HUES6 (cell line): ENCODE data around the gene CCNT2.

Experiments
- H3K27ac ChIP-seq: 2 replicates; pipeline ENCODE4 v1.7.0; 2013; ENCODE audit warnings: low read depth, mild to moderate bottlenecking, low read length, inconsistent platforms
- H3K27me3 ChIP-seq: 2 replicates; pipeline ENCODE4 v1.6.1; 2013; ENCODE audit warnings: low read length; ENCODE audit not compliant: control insufficient read depth, insufficient read depth
- H3K36me3 ChIP-seq: 2 replicates; pipeline ENCODE4 v1.6.1; 2013; ENCODE audit warnings: low read length; ENCODE audit not compliant: control insufficient read depth, insufficient read depth
- H3K4me1 ChIP-seq: 2 replicates; pipeline ENCODE4 v1.6.1; 2013; ENCODE audit warnings: low read length; ENCODE audit not compliant: control insufficient read depth, insufficient read depth
- H3K4me3 ChIP-seq: 2 replicates; pipeline ENCODE4 v1.5.1; 2013; ENCODE audit warnings: low read depth, low read length
- H3K9ac ChIP-seq: one replicate; pipeline ENCODE4 v1.6.1; 2013; ENCODE audit warnings: mild to moderate bottlenecking, low read length
- H3K9me3 ChIP-seq: 2 replicates; pipeline ENCODE4 v1.6.1; 2013; ENCODE audit warnings: low read depth, low read length; ENCODE audit not compliant: control insufficient read depth, insufficient read depth

The CCNT2 gene

GRCh38 chr2:134919341-134920210, 954 bp downstream of the CCNT2 start:
- Histone ChIP-seq H3K36me3 (peaks cover 13% of the 10 kb centered on the region), H3K27ac (peak overlapping the region; percentile 99), H3K9ac (peak overlapping the region; percentile 100), H3K27me3 (no peaks in the 10 kb centered on the region), H3K9me3 (no peaks in the 10 kb centered on the region), H3K4me1 (peaks cover 5% of the 10 kb centered on the region; the same call in 1 of the 2 replicates), H3K4me3 (peak overlapping the region; percentile 99)

DNA sequence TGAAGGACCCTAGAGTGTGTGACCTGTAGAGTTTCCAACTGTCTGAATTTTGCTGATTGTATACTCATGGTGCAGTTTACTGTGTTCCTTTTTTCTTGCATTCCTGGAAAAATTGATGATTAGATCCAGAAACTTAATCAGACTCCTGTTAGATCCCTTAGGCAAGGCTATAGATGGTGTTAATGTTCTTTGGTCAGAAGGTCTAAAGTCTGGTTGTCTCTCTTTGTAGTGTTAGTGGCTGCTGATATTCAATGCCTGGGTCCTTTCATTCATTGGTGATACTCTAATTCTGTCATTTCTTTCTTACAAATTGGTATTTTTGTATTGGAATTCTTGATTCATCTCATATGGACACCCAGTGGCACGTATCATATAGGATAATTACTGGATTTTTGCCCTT, 6.3 kb downstream of the CCNT2 start:
- H3K9ac ChIP-seq = no peak overlapping the region
- peaks cover 17% of the 10 kb centered on the region for H3K36me3 ChIP-seq
- H3K27me3 ChIP-seq = no peaks in the 10 kb centered on the region
- H3K27ac ChIP-seq = no peak overlapping the region
- H3K4me3 ChIP-seq = no peak overlapping the region
- H3K4me1 ChIP-seq = peaks cover 11% of the 10 kb centered on the region
- H3K9me3 ChIP-seq = no peaks in the 10 kb centered on the region

DNA sequence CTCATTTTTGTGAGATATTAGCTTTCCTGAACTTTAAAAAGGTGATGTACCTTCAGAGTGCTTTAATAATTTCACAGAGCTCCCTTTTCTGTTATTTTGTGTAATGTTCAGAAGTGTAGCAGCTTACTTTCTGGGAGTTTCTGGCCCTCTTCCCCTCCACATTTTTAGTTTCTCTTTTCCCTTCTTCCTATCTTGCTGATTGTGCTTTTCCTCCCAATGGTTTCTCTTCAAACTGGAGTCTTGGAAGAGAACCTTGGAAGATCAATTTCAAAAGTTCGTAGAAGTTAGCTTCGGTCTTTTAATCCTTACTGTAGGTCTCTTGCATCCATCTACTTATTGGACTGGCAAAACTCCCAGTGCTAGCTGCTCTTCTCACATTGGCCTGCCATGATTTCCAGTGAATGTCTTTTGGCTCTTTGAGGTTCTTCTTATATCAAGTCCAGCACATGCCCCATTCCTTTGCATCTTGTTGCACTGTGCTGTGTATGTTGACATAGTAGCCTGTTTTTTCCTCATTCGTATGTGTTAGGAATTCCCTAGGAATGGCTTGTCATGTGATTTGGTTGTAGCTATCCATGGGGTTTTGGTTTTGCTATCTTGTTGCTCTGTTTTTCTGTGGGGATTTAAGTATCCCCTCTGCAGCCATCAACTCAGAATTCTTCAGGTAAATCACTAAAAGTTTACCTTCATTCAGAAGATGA, 7.8 kb downstream of the CCNT2 start:
- no peaks in the 10 kb centered on the region for H3K27me3 ChIP-seq
- peaks cover 11% of the 10 kb centered on the region for H3K4me1 ChIP-seq
- H3K4me3 ChIP-seq = no peak overlapping the region
- no peak overlapping the region for H3K9ac ChIP-seq
- 0 out of 2 replicates have a peak overlapping the region, but pooled peaks have one; percentile 1 for H3K27ac ChIP-seq
- H3K9me3 ChIP-seq = no peaks in the 10 kb centered on the region
- H3K36me3 ChIP-seq = peaks cover 15% of the 10 kb centered on the region

- no peak overlapping the region for H3K4me3 ChIP-seq
- H3K9ac ChIP-seq = no peak overlapping the region
- no peaks in the 10 kb centered on the region for H3K9me3 ChIP-seq
- H3K27me3 ChIP-seq = no peaks in the 10 kb centered on the region
- peaks cover 15% of the 10 kb centered on the region for H3K36me3 ChIP-seq
- peaks cover 11% of the 10 kb centered on the region for H3K4me1 ChIP-seq
- no peak overlapping the region for H3K27ac ChIP-seq
Measured at GRCh38 chr2:134927195-134927594, 8.6 kb downstream of the CCNT2 start.

DNA sequence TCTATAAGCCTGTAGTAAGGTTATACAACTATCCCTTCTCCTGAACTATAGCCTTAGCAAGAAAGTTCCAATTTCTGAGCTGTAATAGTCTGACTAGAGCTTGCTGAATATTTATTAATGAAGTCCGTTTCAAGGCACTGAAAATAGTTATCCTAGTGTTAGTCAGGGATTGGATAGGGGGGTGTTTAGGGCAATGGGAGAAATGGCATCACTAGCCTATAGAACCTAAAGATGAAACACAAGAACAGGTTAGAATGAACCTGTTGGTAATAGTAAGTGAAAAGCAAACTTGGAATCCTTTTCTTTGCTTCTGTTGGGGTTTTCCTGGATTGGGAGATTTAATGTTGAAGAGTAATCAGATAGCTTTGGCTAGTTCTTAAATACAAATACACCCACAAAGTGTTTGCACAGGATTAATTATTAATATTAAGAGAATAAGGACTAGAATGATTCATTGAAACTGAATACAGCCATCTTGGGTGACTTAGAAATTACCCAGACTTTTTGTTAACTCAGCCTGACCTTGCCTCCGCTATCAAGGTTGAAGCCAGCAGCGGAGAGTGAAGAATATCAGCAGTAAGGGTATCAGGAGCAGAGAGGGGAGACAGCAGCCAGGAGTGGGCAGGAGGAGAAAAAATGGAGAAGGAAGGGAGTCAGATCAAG, 14.4 kb downstream of the CCNT2 start:
- H3K9me3 ChIP-seq = no peaks in the 10 kb centered on the region
- no peak overlapping the region for H3K9ac ChIP-seq
- no peaks in the 10 kb centered on the region for H3K27me3 ChIP-seq
- peaks cover 19% of the 10 kb centered on the region for H3K36me3 ChIP-seq
- no peak overlapping the region for H3K27ac ChIP-seq
- no peaks in the 10 kb centered on the region for H3K4me1 ChIP-seq
- no peak overlapping the region for H3K4me3 ChIP-seq

- H3K9ac ChIP-seq = no peak overlapping the region
- no peaks in the 10 kb centered on the region for H3K9me3 ChIP-seq
- no peaks in the 10 kb centered on the region for H3K4me1 ChIP-seq
- H3K36me3 ChIP-seq = peaks cover 26% of the 10 kb centered on the region
- H3K27me3 ChIP-seq = no peaks in the 10 kb centered on the region
- H3K27ac ChIP-seq = no peak overlapping the region
- no peak overlapping the region for H3K4me3 ChIP-seq
Measured at GRCh38 chr2:134933732-134934131, 15.1 kb downstream of the CCNT2 start.

- no peaks in the 10 kb centered on the region for H3K27me3 ChIP-seq
- no peak overlapping the region for H3K4me3 ChIP-seq
- H3K36me3 ChIP-seq = peaks cover 30% of the 10 kb centered on the region
- no peaks in the 10 kb centered on the region for H3K9me3 ChIP-seq
- no peaks in the 10 kb centered on the region for H3K4me1 ChIP-seq
- H3K27ac ChIP-seq = no peak overlapping the region
- no peak overlapping the region for H3K9ac ChIP-seq
Measured at GRCh38 chr2:134934150-134934549, 15.5 kb downstream of the CCNT2 start.

GRCh38 chr2:134934641-134935040, 16.0 kb downstream of the CCNT2 start:
- Histone ChIP-seq H3K4me3 (no peak overlapping the region), H3K9me3 (no peaks in the 10 kb centered on the region), H3K36me3 (peaks cover 34% of the 10 kb centered on the region), H3K27me3 (no peaks in the 10 kb centered on the region), H3K4me1 (no peaks in the 10 kb centered on the region), H3K27ac (no peak overlapping the region), H3K9ac (no peak overlapping the region)

- no peaks in the 10 kb centered on the region for H3K9me3 ChIP-seq
- no peak overlapping the region for H3K4me3 ChIP-seq
- H3K36me3 ChIP-seq = peaks cover 52% of the 10 kb centered on the region
- no peaks in the 10 kb centered on the region for H3K27me3 ChIP-seq
- H3K27ac ChIP-seq = no peak overlapping the region
- H3K4me1 ChIP-seq = no peaks in the 10 kb centered on the region
- no peak overlapping the region for H3K9ac ChIP-seq
Measured at GRCh38 chr2:134936691-134937090, 18.1 kb downstream of the CCNT2 start.

- no peak overlapping the region for H3K4me3 ChIP-seq
Measured at GRCh38 chr2:134943540-134943939, 24.9 kb downstream of the CCNT2 start.

GRCh38 chr2:134944975-134945374, 26.4 kb downstream of the CCNT2 start:
- peaks cover 71% of the 10 kb centered on the region for H3K36me3 ChIP-seq
- H3K27me3 ChIP-seq = no peaks in the 10 kb centered on the region
- H3K4me3 ChIP-seq = no peak overlapping the region
- H3K27ac ChIP-seq = 0 out of 2 replicates have a peak overlapping the region, but pooled peaks have one; percentile 26
- H3K9ac ChIP-seq = no peak overlapping the region
- H3K9me3 ChIP-seq = no peaks in the 10 kb centered on the region
- peaks cover 6% of the 10 kb centered on the region; the same call in 1 of the 2 replicates for H3K4me1 ChIP-seq

More at GRCh38 chr2:134943540-134943939, 24.9 kb downstream of the CCNT2 start:
- Histone ChIP-seq H3K27ac (no peak overlapping the region), H3K9me3 (no peaks in the 10 kb centered on the region), H3K4me1 (peaks cover 6% of the 10 kb centered on the region; the same call in 1 of the 2 replicates), H3K27me3 (no peaks in the 10 kb centered on the region), H3K36me3 (peaks cover 72% of the 10 kb centered on the region), H3K9ac (no peak overlapping the region)
